H9 (cell line): ENCODE measurements around the gene PRDM8. TPM values are rescaled to one million over a fixed set of nuclear protein-coding genes. Genes with fewer than 3 reads are reported as not detected.

ENCODE experiments used
- DNase-seq: peaks from one replicate; pipeline ENCODE4 v3.0.0-alpha.2; 2017
- H2AFZ ChIP-seq: one replicate; pipeline ENCODE4 v1.6.1; 2013; ENCODE audit warnings: mild to moderate bottlenecking, low read length, control low read depth, moderate library complexity
- H2AK5ac ChIP-seq: 2 replicates; pipeline ENCODE4 v1.6.1; 2013; ENCODE audit warnings: low read length, control low read depth, mixed read lengths; ENCODE audit not compliant: insufficient read length
- H2BK120ac ChIP-seq: one replicate; pipeline ENCODE4 v1.6.1; 2013; ENCODE audit warnings: low read depth, mild to moderate bottlenecking, low read length, control low read depth, inconsistent platforms; ENCODE audit not compliant: poor library complexity, severe bottlenecking
- H2BK12ac ChIP-seq: 2 replicates; pipeline ENCODE4 v1.6.1; 2013; ENCODE audit warnings: low read length, control low read depth, mixed read lengths, low read depth; ENCODE audit not compliant: insufficient read length
- H2BK15ac ChIP-seq: 2 replicates; pipeline ENCODE4 v1.6.1; 2013; ENCODE audit warnings: low read depth, low read length, control low read depth
- H2BK20ac ChIP-seq: one replicate; pipeline ENCODE4 v1.6.1; 2013; ENCODE audit warnings: low read depth, mild to moderate bottlenecking, low read length, control low read depth, inconsistent platforms; ENCODE audit not compliant: poor library complexity, severe bottlenecking
- H2BK5ac ChIP-seq: 2 replicates; pipeline ENCODE4 v1.6.1; 2013; ENCODE audit warnings: low read length, control low read depth, mixed read lengths; ENCODE audit not compliant: insufficient read length
- H3K14ac ChIP-seq: 2 replicates; pipeline ENCODE4 v1.6.1; 2013; ENCODE audit warnings: low read length, control low read depth; ENCODE audit not compliant: insufficient read depth
- H3K18ac ChIP-seq: 2 replicates; pipeline ENCODE4 v1.6.1; 2013; ENCODE audit warnings: low read depth, mild to moderate bottlenecking, mixed read lengths, low read length, control low read depth; ENCODE audit not compliant: insufficient read length
- H3K23ac ChIP-seq: 2 replicates; pipeline ENCODE4 v1.6.1; 2013; ENCODE audit warnings: low read length, control low read depth, mixed read lengths, low read depth; ENCODE audit not compliant: insufficient read length
- H3K23me2 ChIP-seq: 2 replicates; pipeline ENCODE4 v1.6.1; 2013; ENCODE audit warnings: low read depth, mild to moderate bottlenecking, mixed read lengths, low read length, control low read depth; ENCODE audit not compliant: insufficient read length, poor library complexity, severe bottlenecking
- H3K27ac ChIP-seq: 2 replicates; pipeline ENCODE4 v1.5.1; 2013; ENCODE audit warnings: low read length, control low read depth, mixed read lengths, low read depth; ENCODE audit not compliant: insufficient read length
- H3K27me3 ChIP-seq: 2 replicates; pipeline ENCODE4 v1.6.1; 2013; ENCODE audit warnings: low read length, control low read depth, inconsistent platforms; ENCODE audit not compliant: insufficient read depth
- H3K4ac ChIP-seq: 2 replicates; pipeline ENCODE4 v1.6.1; 2013; ENCODE audit warnings: low read depth, mild to moderate bottlenecking, control low read depth, inconsistent platforms, low read length, moderate library complexity
- H3K4me1 ChIP-seq: 2 replicates; pipeline ENCODE4 v1.6.1; 2013; ENCODE audit warnings: low read length, control low read depth, inconsistent platforms; ENCODE audit not compliant: insufficient read depth
- H3K4me2 ChIP-seq: 2 replicates; pipeline ENCODE4 v1.6.1; 2013; ENCODE audit warnings: low read length, control low read depth, mixed read lengths; ENCODE audit not compliant: insufficient read length, insufficient read depth
- H3K56ac ChIP-seq: 2 replicates; pipeline ENCODE4 v1.6.1; 2013; ENCODE audit warnings: low read depth, mild to moderate bottlenecking, mixed read lengths, low read length, control low read depth; ENCODE audit not compliant: insufficient read length
- H3K79me1 ChIP-seq: 2 replicates; pipeline ENCODE4 v1.6.1; 2013; ENCODE audit warnings: low read depth, mild to moderate bottlenecking, moderate library complexity, low read length, control low read depth, inconsistent platforms; ENCODE audit not compliant: insufficient read depth, poor library complexity, severe bottlenecking
- H3K79me2 ChIP-seq: 2 replicates; pipeline ENCODE4 v1.6.1; 2013; ENCODE audit warnings: low read length, control low read depth, inconsistent platforms; ENCODE audit not compliant: insufficient read depth
- H3K9ac ChIP-seq: 2 replicates; pipeline ENCODE4 v1.6.1; 2013; ENCODE audit warnings: low read length, control low read depth, mixed read lengths; ENCODE audit not compliant: insufficient read length; ENCODE audit errors: extremely low read depth
- H3K9me3 ChIP-seq: one replicate; pipeline ENCODE4 v1.6.1; 2013; ENCODE audit warnings: low read depth, low read length, inconsistent platforms; ENCODE audit not compliant: control insufficient read depth
- H3T11ph ChIP-seq: one replicate; pipeline ENCODE4 v1.6.1; 2013; ENCODE audit warnings: mild to moderate bottlenecking, low read length, control low read depth, inconsistent platforms
- H4K20me1 ChIP-seq: one replicate; pipeline ENCODE4 v1.6.1; 2013; ENCODE audit not compliant: control insufficient read depth, insufficient read length, insufficient read depth
- H4K5ac ChIP-seq: 2 replicates; pipeline ENCODE4 v1.6.1; 2013; ENCODE audit warnings: low read depth, mild to moderate bottlenecking, mixed read lengths, low read length, control low read depth; ENCODE audit not compliant: insufficient read length
- H4K8ac ChIP-seq: replicated peaks from 2 replicates; pipeline ENCODE4 v1.6.1; 2013; ENCODE audit warnings: low read length, control low read depth, mixed read lengths, low read depth; ENCODE audit not compliant: insufficient read length
- H4K91ac ChIP-seq: 2 replicates; pipeline ENCODE4 v1.6.1; 2013; ENCODE audit warnings: low read depth, mild to moderate bottlenecking, moderate library complexity, mixed read lengths, low read length, control low read depth; ENCODE audit not compliant: insufficient read length
- H3K27ac Mint-ChIP-seq, 3 experiments: 2 replicates in 2 of 3; 3 replicates in 1 of 3; pipeline ENCODE4 v1.8.0; 2020 to 2021; ENCODE audit warnings: mixed read lengths in 3 of 3, mild to moderate bottlenecking in 1 of 3, moderate library complexity in 1 of 3
- H3K27me3 Mint-ChIP-seq: 2 replicates; pipeline ENCODE4 v1.8.0; 2021; ENCODE audit warnings: low read depth, mild to moderate bottlenecking, moderate library complexity, mixed read lengths
- H3K36me3 Mint-ChIP-seq, 3 experiments: 2 replicates in 2 of 3; 3 replicates in 1 of 3; pipeline ENCODE4 v1.8.0; 2020 to 2021; ENCODE audit warnings: low read depth in 3 of 3, mixed read lengths in 3 of 3; ENCODE audit not compliant: insufficient read depth in 1 of 3
- H3K4me1 Mint-ChIP-seq, 2 experiments: 2 replicates each; pipeline ENCODE4 v1.8.0; 2020; ENCODE audit warnings: mixed read lengths in 2 of 2
- H3K4me3 Mint-ChIP-seq, 2 experiments: 2 replicates in 1 of 2; 3 replicates in 1 of 2; pipeline ENCODE4 v1.8.0; 2020 to 2021; ENCODE audit warnings: mild to moderate bottlenecking in 2 of 2, mixed read lengths in 2 of 2, moderate library complexity in 1 of 2
- H3K9me3 Mint-ChIP-seq, 2 experiments: 2 replicates in 1 of 2; 3 replicates in 1 of 2; pipeline ENCODE4 v1.8.0; 2020; ENCODE audit warnings: mild to moderate bottlenecking in 2 of 2, mixed read lengths in 2 of 2, moderate library complexity in 1 of 2
- WGBS: extraction: QIAGEN DNeasy Blood & Tissue Kit; methylation state at CpG from one replicate; pipeline ENCODE4 v1.1.7; 2013; ENCODE audit warnings: missing lambda C conversion rate, low lambda C conversion rate, mixed read lengths; ENCODE audit not compliant: insufficient read length; ENCODE audit errors: extremely low coverage; 5-methylcytosine and 5-hydroxymethylcytosine counted together
- total RNA-seq: library from RNA; stranded (reverse); gene quantifications from 2 replicates; pipeline ENCODE4 v1.2.1, GENCODE V29; 2021
- TF ChIP-seq, protein P1 (sequence below): fragments of 200-600 bp; sonication (generic); conservative IDR thresholded peaks from 3 replicates; pipeline ENCODE4 v1.8.0; 2021; ENCODE audit warnings: antibody characterized with exemption, mild to moderate bottlenecking

Gene PRDM8
- total RNA-seq, 1 experiment from 2014 or later, result not detected

DNA sequence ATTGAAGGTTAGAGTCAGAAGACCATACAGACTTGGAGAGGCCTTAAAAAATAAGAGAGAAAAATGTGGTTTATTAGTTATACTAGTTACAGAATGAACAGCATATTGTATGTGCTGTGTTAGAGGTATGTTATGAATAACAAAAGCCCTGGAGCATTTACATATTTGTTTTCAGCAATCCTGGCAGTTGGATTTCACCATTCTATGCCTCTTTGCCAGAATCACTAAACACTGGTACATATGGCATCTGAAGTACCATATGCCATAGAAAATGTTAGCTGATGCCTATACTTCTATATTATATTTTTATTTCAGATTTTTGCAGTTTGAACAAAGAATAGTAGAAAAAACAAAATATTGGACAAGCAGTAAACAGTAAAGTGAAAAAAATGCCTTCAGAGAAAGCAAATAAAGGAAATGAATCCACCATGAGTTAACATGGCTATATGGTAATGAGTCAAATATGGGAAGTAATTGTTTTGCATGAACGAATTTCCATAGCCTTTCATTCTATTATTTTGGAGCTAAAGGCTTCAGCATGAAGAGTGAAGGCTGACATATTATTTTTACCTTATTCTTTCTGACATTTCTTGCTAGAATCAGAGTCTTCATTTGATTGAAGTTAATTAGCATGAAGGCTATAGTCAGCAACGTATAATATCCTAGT is 41.9 kb upstream of the PRDM8 start:
- Histone ChIP-seq H3K14ac (no peak overlapping the region), H3K27ac (no peak overlapping the region), H2AFZ (no peak overlapping the region), H3T11ph (no peak overlapping the region), H3K4me2 (no peak overlapping the region), H4K20me1 (no peaks in the 10 kb centered on the region), H2BK20ac (no peak overlapping the region), H3K23ac (no peak overlapping the region), H3K9ac (no peak overlapping the region), H2BK120ac (no peak overlapping the region), H3K23me2 (no peaks in the 10 kb centered on the region), H3K4ac (no peak overlapping the region), H3K9me3 (no peaks in the 10 kb centered on the region), H3K79me1 (no peaks in the 10 kb centered on the region), H2AK5ac (no peak overlapping the region), H3K18ac (no peak overlapping the region), H3K4me1 (no peaks in the 10 kb centered on the region), H4K8ac (no peak overlapping the region), H3K27me3 (no peaks in the 10 kb centered on the region), H2BK12ac (no peak overlapping the region), H3K56ac (no peak overlapping the region), H3K79me2 (no peaks in the 10 kb centered on the region), H2BK15ac (no peak overlapping the region), H4K5ac (no peak overlapping the region), H2BK5ac (no peak overlapping the region), H4K91ac (no peak overlapping the region)
- WGBS, result no CpG with 5 or more reads among the region's 2 CpGs
- no peaks in the 10 kb centered on the region; the same call in none of the 2 replicates for H3K27me3 Mint-ChIP-seq
- DNase-seq, result no peak
- H3K9me3 Mint-ChIP-seq, result no peaks in the 10 kb centered on the region
- no peak overlapping the region for H3K27ac Mint-ChIP-seq
- no peaks in the 10 kb centered on the region for H3K36me3 Mint-ChIP-seq
- no peaks in the 10 kb centered on the region for H3K4me1 Mint-ChIP-seq
- H3K4me3 Mint-ChIP-seq, result no peak overlapping the region
- TF ChIP-seq, protein P1, sequence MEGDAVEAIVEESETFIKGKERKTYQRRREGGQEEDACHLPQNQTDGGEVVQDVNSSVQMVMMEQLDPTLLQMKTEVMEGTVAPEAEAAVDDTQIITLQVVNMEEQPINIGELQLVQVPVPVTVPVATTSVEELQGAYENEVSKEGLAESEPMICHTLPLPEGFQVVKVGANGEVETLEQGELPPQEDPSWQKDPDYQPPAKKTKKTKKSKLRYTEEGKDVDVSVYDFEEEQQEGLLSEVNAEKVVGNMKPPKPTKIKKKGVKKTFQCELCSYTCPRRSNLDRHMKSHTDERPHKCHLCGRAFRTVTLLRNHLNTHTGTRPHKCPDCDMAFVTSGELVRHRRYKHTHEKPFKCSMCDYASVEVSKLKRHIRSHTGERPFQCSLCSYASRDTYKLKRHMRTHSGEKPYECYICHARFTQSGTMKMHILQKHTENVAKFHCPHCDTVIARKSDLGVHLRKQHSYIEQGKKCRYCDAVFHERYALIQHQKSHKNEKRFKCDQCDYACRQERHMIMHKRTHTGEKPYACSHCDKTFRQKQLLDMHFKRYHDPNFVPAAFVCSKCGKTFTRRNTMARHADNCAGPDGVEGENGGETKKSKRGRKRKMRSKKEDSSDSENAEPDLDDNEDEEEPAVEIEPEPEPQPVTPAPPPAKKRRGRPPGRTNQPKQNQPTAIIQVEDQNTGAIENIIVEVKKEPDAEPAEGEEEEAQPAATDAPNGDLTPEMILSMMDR, result no peak
